NCI-H2196 treated with DMSO at 0.1 percent for 48 hours (cell line): ENCODE results near the gene PNLIPRP3.

Source experiments
- DNase-seq: peaks from one replicate; lab custom pipeline; 2025; ENCODE audit not compliant: unreplicated experiment; lab: John Stamatoyannopoulos, UW

The PNLIPRP3 gene

GRCh38 chr10:116450861-116451260 is 23.2 kb downstream of the PNLIPRP3 start:
- no peak for DNase-seq

GRCh38 chr10:116451711-116452337 is 24.2 kb downstream of the PNLIPRP3 start:
- no peak for DNase-seq

GRCh38 chr10:116452338-116452720 is 24.7 kb downstream of the PNLIPRP3 start:
- DNase-seq = no peak

- DNase-seq = no peak
Measured at GRCh38 chr10:116457488-116457887, 29.8 kb downstream of the PNLIPRP3 start.

GRCh38 chr10:116460219-116460618 is 32.6 kb downstream of the PNLIPRP3 start:
- DNase-seq = no peak

GRCh38 chr10:116461680-116462079 is 34.0 kb downstream of the PNLIPRP3 start:
- no peak for DNase-seq

- DNase-seq = no peak
Measured at GRCh38 chr10:116464257-116464656, 36.6 kb downstream of the PNLIPRP3 start.

GRCh38 chr10:116465546-116465945 is 37.9 kb downstream of the PNLIPRP3 start:
- DNase-seq = no peak

- no peak for DNase-seq
Measured at GRCh38 chr10:116466715-116467422, 39.2 kb downstream of the PNLIPRP3 start.

- DNase-seq = no peak
Measured at GRCh38 chr10:116469437-116469836, 41.8 kb downstream of the PNLIPRP3 start.

- no peak for DNase-seq
Measured at GRCh38 chr10:116470071-116470470, 42.4 kb downstream of the PNLIPRP3 start.

GRCh38 chr10:116470768-116471415 is 43.2 kb downstream of the PNLIPRP3 start:
- DNase-seq = no peak

- DNase-seq = no peak
Measured at GRCh38 chr10:116472891-116473290, 45.2 kb downstream of the PNLIPRP3 start.

- no peak for DNase-seq
Measured at GRCh38 chr10:116475866-116476265, 48.2 kb downstream of the PNLIPRP3 start.

- no peak for DNase-seq
Measured at GRCh38 chr10:116476461-116476860, 48.8 kb downstream of the PNLIPRP3 start.

GRCh38 chr10:116477986-116478664 is 50.5 kb downstream of the PNLIPRP3 start:
- DNase-seq = no peak

- no peak for DNase-seq
Measured at GRCh38 chr10:116486770-116487448, 59.3 kb downstream of the PNLIPRP3 start.

- DNase-seq = no peak
Measured at GRCh38 chr10:116487522-116488430, 60.1 kb downstream of the PNLIPRP3 start.

- DNase-seq = no peak
Measured at GRCh38 chr10:116489460-116489859, 61.8 kb downstream of the PNLIPRP3 start.

- no peak for DNase-seq
Measured at GRCh38 chr10:116490028-116490662, 62.5 kb downstream of the PNLIPRP3 start.
